Vagina (tissue), 2 donors: ENCODE data around the gene FRMD4A.

Experiments
- POLR2A ChIP-seq, 2 donors: fragments of 450-650 bp; IDR thresholded peaks; one replicate each; pipeline ENCODE4 v1.6.1; 2017; ENCODE audit warnings: antibody characterized with exemption in 2 of 2, mild to moderate bottlenecking in 2 of 2, moderate library complexity in 2 of 2
- POLR2AphosphoS5 ChIP-seq, 2 donors: sonication (generic); formaldehyde crosslinking; IDR thresholded peaks; one replicate each; pipeline ENCODE4 v1.9.0; 2017; ENCODE audit warnings: antibody characterized with exemption in 2 of 2, mild to moderate bottlenecking in 2 of 2, low read depth in 1 of 2; ENCODE audit not compliant: insufficient read depth in 1 of 2
- TF ChIP-seq, protein P1 (sequence below), 3 experiments: fragments of 450-650 bp in 2 of 3; fragments of 200-600 bp in 1 of 3; sonication (generic) in 1 of 3; IDR thresholded peaks; one replicate each; pipeline ENCODE4 v1.5.1; 2017 to 2019; ENCODE audit warnings: antibody characterized with exemption in 3 of 3, mild to moderate bottlenecking in 2 of 3, moderate library complexity in 2 of 3

DNA sequence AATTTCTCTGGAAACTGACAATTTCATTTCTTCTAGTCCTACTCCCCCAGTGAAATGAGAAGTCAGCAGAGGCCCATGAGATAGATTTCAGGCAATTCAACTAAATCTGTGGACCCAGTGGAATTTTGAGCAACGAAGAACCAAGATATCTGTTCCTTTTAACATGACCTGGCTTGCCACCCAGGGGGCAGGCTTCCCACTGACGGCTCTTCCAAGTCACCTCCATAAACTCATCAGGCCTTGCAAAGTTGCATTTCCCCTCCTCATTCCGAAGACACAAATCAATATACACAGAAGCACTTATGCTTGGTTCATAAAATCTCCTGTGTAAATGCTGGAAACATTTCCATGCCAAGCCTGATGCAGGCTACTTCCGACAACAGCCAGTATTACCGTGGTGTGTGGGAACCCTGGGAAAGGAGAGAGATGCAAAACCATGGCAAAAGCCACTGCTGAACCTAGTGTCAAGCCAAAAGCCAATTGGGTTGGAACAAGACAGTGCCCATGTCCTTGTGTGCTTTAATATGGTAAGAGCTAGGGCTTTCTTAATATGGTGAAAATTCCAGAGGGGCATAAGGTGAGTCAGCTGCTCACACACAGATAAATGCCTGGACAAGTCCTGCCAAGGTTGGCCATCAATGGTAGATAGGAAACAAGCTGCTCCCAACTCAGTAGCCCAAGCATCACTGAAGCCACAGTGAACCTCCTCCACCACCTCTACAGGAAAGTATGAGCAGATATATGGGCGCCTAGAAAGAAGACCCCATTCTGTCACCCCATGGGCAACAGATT lies 1.6 kb downstream of the FRMD4A start:
- TF ChIP-seq, protein P1, sequence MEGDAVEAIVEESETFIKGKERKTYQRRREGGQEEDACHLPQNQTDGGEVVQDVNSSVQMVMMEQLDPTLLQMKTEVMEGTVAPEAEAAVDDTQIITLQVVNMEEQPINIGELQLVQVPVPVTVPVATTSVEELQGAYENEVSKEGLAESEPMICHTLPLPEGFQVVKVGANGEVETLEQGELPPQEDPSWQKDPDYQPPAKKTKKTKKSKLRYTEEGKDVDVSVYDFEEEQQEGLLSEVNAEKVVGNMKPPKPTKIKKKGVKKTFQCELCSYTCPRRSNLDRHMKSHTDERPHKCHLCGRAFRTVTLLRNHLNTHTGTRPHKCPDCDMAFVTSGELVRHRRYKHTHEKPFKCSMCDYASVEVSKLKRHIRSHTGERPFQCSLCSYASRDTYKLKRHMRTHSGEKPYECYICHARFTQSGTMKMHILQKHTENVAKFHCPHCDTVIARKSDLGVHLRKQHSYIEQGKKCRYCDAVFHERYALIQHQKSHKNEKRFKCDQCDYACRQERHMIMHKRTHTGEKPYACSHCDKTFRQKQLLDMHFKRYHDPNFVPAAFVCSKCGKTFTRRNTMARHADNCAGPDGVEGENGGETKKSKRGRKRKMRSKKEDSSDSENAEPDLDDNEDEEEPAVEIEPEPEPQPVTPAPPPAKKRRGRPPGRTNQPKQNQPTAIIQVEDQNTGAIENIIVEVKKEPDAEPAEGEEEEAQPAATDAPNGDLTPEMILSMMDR (IDR thresholded peaks at IDR 0.05), result no peak
- TF ChIP-seq POLR2AphosphoS5 (IDR thresholded peaks at IDR 0.05; ENCODE audit: insufficient read depth in 1 of 2, low read depth in 1 of 2) (no peak), POLR2A (IDR thresholded peaks at IDR 0.05) (no peak)
